Measurements from ENCODE around the gene ARVCF. TPM values are rescaled to one million over a fixed set of nuclear protein-coding genes. Genes with fewer than 3 reads are reported as not detected.

The ARVCF gene
- polyA plus RNA-seq, 1 donor: 122 TPM

DNA sequence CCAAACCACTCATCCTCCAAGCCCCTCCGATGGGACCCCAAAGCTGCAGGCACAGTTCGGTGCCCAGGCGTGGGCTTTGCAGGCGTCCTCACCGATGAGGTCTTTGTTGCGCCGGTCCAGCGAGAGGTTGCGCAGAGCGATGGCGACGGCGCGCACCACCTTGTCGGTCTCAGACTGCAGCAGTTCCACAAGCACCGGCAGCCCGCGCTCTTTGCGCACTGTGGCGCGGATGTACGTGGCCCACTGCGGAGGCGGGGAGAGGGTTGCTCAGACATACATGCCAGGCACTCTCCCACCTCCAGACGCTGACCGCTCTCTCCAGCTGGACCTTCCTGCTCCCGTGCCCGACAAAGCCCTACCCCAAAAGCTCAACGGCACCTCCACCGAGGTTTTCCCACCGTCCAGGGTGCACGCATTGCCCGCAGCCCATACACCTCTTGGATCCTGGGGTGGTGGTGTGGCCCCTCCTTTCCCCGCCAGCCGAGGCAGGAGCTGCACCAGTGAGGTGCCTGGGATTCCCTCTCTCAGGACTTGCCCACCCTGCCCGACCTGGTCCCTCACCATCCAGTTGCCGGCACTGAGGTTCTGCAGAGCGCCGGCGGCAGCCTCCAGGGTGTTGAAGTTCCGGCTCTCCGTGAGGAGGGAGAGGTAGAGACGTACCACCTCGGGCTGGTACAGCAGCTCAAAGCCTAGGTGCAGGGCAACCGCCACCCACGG, 42.9 kb downstream of the ARVCF start:
- no peak for DNase-seq (ENCODE audit: low read depth)

DNA sequence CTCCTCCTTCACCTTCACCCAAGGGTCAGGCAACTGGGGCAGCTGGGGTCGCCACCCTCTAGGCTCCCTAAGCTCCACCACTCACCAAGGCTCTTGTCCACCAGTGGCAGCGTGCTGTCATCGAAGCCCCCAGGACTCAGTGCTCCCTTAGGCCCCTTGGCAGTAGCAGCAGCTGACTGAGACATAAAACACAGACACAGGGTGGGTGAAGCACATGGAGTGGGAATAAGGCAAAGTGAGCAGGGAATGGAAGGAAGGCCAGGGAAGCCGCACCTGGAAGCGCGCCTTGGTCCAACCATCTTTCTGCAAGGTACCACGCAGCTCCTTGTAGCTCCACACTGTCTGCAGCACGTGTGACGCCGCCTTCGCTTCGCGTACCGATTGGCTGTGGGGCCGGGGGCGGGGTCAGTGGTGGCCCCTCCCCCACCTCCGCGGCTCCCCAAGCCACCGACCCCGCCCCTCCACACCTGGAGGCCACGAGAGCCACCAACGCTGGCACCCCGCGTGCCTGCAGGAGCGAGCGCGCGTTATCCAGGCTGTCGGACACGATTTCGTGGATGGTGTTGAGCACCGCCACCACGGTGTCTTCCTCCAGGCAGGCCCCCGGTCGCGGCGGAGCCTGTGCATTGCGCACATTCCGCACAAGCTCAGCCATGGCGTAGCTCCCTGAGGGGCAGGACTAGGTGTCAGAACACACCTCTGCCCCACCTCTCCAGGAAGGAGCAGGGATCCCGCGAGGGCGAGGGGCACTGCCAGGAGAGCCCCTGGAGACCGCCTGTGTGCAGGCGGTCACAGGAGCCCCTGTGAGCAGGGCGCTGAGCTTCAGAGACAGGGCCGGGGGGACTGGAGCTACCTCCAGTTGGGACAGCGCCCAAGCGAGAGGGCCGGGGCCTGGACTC, 43.7 kb downstream of the ARVCF start:
- no peak for DNase-seq (ENCODE audit: low read depth)

DNA sequence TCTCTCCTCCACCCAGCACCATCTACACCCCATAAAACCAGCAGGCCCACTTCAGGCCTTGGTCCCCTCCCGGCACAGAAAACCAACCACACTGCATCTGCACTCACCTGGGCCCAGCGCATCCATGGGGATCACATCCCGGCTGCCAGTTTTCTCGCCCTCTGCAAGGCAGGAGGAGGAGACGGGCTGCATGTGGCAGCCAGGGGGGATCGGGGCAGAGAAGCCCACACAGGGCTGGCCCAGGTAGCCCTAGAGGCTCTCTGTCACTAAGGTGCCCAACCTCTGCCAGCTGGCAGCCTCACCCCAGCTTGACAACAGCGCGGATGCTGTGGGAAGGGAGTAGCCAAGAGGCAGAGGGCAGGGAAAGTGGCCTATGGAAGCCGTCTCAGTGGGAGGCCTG, 44.4 kb downstream of the ARVCF start:
- no peak for DNase-seq (ENCODE audit: low read depth)

DNA sequence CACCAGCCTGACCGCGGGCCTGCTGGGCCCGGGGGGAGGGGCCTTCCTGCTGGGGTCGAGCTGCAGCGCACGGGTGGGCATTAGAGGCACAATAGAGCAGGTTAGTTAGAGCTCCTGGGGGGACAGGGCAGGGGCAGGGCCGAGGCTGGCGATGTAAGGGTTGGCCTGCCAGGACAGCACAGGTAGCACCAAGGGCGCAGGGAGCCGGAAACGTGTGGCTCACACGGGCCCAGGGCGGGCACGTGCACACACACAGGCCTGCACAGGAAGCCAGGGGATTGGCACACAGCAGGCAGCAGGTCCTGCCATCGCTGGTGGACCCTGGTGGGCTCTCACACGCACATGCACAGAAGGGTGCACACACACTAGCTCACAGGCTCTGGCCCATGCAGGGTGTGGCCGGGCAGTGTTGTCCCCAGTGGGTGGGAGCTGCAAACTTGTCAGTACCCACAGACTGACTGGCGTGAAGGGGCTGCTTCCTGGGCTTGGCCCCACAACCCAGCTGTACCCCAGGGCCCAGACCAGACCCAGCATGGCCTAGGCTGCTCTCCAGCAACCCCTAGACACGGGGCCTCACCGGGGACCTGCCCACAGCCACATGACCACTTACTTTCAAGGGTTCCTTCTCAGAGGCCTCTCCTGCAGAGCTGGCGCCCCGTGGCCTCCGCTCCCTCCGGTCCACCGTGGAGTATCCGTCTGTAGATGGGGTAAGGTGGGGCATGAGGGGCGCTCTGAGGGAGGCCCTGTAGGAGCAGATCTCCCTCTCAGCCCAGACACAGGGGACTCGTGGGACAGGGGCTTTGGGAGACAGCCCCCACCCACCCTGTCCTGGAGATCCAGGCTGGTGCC, 45.1 kb downstream of the ARVCF start:
- DNase-seq (ENCODE audit: low read depth): no peak

DNA sequence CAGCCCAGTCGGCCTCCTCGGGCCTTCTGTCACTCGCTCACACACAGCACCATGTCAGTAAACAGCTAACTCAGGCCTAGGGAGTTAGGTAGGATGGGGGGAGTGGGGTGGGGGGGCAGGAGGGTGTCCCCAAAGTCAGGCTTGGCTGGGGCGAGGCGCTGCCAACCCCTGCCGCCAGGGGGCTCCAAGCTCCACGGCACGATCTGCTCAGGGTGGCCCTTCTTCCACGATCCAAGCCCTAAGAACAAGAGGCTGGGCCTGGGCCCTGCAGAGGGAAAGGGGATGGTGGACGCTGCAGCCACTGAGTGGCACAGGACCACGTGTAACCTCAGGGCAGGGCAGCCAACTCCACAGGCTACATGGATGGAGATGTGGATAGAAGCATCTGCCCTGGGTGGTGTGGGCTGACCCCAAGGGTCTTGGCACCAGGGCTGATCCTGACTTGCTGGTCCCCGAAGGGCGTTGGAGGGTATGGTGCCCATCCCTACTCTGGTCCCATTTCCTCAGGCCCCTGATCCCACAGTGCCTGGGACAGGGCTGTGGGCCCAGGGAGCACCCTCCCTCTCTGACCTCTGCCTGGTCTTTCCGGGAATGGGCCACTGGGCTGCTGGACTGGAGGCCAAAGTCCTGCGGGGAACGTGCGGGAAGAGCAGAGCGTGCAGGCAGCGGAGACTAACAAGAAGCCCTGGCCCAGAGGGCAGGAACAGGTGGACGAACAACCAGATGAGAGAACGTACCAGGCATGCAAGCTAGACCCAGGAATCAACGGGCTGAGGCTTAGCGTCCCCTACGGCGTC, 45.9 kb downstream of the ARVCF start:
- no peak for DNase-seq (ENCODE audit: low read depth)

DNA sequence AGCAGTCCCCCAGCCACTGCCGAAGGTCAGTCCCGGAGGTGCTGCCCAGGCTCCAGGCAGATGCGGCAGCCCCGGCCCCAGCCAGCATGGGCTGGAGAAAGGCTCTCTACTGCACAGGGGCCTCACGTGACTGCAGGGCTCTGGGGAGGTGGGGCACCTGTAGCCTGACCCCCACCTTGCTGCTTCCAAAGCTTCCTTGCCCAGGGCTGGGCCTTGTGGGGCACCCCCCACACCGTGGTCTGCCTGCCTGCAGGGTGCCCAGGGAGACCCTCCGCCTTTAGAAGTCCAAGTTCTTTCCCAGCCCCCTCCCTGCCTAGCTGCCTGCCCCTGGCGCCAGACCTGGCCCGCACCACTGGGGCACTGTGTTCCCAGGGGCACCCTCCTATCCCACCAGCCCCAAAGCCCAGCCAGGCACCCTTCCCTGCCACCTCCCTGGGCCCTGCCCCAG, 46.6 kb downstream of the ARVCF start:
- DNase-seq (ENCODE audit: low read depth): no peak

DNA sequence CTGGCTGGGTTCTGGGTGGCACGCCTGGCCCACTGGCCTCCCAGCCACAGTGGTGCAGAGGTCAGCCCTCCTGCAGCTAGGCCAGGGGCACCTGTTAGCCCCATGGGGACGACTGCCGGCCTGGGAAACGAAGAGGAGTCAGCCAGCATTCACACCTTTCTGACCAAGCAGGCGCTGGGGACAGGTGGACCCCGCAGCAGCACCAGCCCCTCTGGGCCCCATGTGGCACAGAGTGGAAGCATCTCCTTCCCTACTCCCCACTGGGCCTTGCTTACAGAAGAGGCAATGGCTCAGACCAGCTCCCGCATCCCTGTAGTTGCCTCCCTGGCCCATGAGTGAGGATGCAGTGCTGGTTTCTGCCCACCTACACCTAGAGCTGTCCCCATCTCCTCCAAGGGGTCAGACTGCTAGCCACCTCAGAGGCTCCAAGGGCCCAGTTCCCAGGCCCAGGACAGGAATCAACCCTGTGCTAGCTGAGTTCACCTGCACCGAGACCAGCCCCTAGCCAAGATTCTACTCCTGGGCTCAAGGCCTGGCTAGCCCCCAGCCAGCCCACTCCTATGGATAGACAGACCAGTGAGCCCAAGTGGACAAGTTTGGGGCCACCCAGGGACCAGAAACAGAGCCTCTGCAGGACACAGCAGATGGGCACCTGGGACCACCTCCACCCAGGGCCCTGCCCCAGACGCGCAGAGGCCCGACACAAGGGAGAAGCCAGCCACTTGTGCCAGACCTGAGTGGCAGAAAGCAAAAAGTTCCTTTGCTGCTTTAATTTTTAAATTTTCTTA, 47.3 kb downstream of the ARVCF start:
- no peak for DNase-seq (ENCODE audit: low read depth)

DNA sequence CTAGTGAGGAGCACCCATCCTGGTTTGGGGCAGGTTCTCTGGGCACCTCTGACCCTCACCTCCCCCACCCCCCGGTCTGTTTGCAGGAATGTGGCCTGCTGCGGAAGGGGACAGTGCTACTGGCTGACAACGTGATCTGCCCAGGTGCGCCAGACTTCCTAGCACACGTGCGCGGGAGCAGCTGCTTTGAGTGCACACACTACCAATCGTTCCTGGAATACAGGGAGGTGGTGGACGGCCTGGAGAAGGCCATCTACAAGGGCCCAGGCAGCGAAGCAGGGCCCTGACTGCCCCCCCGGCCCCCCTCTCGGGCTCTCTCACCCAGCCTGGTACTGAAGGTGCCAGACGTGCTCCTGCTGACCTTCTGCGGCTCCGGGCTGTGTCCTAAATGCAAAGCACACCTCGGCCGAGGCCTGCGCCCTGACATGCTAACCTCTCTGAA, 48.2 kb downstream of the ARVCF start:
- DNase-seq (ENCODE audit: low read depth): no peak

DNA sequence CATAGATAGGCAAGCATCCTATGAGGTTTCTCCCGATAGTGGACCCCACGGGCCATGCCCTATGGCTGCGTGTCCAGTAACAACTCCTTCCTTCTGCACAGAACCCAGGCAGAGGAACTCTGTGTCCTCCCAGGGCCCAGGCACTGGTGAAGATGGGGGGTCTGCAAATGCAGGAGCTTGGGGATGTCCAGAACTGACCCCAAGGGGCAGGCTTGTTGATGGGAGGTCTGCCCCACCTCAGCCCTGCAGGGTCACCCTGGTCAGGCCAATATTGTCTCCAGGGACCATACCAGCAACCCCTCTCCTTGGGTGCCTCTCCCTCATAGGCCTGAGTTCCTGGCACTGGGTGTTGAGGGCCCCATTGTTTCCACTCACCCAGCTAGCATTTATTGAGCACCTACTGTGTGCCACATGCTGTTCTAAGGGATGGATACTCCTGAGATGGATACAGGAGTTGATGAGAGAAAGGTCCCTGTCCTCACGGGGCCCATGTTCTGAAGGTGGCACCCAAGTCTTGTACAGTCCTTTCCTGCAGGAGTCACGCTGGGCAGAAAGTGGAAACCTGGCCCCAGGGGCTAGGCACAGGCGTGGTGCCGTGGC, 48.7 kb downstream of the ARVCF start:
- DNase-seq (ENCODE audit: low read depth): no peak

DNA sequence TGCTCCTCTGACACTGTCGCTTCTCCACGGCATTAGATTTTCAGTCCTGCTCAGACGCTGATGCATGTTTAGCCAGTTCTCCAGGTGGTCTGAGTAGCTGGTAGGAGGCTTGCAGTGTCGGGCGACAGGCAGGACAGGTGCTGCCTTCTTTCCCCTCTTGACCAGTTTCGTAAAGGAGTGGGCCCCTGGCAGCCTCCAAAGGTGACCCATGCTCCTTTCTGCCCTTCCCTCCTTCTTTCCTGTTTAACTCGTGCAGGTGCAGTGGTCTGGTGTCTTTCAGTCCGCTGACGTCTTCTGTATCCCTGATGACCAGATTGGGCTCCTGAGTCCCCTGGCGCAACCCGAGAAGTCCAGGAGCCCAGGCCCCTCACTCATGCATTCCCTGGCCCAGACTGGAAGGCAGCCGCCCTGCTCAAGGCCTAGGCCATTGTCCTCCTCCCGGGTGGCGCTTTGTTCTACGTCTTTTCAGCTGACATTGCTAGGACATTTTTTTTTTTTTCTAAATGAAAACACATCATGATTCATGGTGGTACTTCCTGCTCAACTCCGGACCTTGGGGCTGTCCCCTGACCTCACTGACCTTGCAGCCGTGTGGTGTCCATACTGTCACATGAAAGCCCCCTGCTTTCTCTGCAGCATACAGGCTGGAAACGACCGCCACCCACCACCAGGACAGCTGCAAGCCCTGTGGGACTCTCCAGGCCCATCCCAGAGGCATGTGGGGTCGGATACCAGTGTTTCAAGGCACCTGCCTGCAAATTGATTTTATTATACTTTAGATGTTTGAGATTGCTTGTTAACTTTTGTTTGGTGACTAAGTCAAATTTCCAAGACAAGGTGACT, 49.5 kb downstream of the ARVCF start:
- DNase-seq (ENCODE audit: low read depth): no peak

DNA sequence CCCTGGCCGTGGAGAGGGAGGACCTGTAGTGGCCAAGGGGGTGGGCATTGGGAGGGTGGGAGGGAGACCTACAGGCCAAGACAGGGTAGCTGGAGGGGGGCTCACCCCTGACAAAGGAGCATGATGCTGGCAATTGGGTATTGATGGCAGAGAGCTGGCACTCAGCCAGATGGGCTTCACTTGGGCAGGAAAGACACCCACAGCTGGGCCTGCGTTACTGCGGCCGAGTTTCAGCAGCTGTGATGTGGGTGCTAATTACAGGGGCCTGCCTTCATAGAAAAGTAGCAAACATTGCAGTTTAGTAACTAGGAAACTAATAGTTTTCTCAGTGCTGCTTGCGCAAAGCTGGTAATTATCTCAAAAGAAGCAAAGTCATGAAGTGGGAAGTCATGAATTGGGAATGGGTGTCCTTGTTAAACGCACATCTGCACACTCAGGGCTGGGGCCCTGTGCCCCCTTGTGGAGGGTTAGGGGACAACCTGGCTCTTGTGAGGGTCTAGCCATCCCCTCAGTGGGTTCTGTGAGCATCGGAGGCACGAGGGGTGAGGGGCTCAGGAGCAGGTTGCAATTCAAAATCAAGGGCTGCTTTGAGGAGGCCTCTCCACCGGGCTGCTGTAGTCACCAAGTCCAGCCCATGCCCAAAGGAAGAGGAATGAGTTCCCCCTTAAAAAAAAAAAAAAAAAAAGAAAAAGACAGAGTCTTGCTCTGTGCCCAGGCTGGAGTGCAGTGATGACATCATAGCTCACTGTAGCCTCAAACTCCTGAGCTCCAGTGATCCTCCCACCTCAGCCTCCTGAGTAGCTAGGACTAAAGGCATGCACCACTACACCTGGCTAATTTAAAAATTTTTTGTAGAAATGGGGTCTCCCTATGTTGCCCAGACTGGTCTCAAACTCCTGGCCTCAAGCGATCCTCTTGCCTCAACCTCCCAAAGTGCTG, 50.6 kb downstream of the ARVCF start:
- no peak for DNase-seq (ENCODE audit: low read depth)

DNA sequence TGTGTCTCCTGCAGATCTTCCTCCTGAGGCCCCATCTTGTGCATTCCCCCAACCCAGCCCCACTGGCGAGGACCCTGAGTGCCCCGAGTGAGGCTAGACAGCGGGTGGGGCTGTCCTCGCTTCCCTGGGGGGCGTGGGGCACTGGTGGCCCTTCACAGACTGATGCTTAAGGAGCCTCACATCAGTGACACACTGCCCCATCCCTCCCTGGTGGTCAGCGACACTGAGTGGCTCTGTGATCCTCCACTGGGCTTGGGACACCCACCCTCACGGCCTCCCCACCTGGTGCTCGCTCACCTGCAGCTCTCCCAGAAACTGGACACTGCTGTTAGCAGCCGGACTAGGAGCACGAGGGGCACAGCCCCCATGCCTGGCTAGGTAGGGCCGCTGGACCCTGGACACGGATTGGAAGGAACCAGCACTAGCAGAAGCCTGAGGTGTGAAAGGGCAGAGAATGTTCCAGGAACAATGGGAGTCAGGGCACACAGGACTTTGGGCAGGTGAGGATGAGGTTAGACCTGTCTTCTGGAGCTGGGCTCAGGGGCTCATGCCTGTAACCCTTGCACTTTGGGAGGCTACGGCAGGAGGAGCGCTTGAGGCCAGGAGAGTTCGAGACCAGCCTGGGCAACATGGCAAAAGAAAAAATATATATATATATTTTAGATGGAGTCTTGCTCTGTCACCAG, 51.8 kb downstream of the ARVCF start:
- no peak for DNase-seq (ENCODE audit: low read depth)

DNA sequence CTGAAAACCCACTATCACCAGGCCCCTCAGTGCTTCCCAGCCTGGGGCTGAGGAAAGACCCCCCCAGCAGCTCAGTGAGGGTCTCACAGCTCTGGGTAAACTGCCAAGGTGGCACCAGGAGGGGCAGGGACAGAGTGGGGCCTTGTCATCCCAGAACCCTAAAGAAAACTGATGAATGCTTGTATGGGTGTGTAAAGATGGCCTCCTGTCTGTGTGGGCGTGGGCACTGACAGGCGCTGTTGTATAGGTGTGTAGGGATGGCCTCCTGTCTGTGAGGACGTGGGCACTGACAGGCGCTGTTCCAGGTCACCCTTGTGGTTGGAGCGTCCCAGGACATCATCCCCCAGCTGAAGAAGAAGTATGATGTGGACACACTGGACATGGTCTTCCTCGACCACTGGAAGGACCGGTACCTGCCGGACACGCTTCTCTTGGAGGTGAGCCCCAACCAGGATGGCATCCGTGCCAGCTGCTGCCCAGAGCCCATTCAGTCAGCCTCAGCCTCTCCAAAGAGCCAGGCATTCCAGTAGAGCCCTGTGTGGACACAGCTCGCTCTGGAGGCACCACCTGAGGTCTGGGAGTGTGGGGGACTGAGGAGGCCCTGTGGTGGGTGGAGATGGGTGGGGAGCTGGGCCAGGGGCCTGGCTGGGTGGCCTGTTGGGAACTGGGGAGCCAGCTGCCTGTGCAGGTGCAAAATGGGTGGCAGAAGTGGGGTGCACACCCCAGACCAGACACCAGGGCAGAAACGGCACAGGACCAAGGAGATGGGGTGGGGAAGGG, 52.6 kb downstream of the ARVCF start:
- DNase-seq (ENCODE audit: low read depth): no peak

DNA sequence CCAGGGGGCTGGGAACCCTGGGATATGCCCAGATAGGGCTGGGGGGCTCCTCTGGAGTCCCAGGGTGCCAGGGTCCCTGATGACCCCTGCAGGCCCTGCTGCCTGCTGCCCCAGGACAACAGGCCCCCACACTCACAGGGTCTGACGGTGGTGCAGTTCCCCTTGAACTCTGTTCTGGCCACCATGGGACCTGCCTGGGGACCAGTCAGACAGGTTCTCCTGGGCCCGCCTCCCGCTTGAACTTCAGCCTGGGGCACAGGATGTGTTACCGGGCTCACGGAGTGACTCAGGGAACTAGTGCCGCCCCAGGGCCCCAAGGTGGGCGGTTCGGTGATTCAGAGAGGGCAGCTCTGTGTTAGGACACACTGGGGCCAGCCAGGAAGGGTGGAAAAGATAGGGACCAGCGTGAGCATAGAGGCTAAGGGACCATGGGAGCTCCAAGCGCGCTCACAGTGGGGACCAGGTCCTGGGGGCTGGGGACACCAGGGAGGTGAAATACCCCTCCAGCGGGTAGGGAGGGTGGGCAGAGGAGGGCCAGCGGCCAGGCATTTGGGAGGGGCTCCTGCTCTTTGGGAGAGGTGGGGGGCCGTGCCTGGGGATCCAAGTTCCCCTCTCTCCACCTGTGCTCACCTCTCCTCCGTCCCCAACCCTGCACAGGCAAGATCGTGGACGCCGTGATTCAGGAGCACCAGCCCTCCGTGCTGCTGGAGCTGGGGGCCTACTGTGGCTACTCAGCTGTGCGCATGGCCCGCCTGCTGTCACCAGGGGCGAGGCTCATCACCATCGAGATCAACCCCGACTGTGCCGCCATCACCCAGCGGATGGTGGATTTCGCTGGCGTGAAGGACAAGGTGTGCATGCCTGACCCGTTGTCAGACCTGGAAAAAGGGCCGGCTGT, 53.5 kb downstream of the ARVCF start:
- DNase-seq (ENCODE audit: low read depth): no peak

DNA sequence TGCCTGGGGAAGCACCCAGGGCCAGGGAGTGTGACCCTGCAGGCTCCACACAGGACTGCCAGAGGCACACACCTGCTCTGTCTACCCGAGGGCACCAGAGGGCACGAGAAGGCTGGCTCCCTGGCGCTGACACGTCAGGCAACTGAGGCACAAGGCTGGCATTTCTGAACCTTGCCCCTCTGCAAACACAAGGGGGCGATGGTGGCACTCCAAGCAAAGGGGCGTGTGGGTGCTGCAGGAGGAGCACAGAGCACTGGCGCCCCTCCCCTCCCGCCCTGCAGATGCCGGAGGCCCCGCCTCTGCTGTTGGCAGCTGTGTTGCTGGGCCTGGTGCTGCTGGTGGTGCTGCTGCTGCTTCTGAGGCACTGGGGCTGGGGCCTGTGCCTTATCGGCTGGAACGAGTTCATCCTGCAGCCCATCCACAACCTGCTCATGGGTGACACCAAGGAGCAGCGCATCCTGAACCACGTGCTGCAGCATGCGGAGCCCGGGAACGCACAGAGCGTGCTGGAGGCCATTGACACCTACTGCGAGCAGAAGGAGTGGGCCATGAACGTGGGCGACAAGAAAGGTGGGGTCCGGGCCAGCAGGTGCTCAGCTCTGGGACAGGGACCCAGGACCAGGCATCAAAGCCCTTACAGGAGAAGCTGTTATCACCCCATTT, 54.2 kb downstream of the ARVCF start:
- no peak for DNase-seq (ENCODE audit: low read depth)
